Measurements from ENCODE around the gene TRIP12.
A peak's percentile ranks its signal among the peaks of the same experiment; 100 is the strongest.

TRIP12 gene

DNA sequence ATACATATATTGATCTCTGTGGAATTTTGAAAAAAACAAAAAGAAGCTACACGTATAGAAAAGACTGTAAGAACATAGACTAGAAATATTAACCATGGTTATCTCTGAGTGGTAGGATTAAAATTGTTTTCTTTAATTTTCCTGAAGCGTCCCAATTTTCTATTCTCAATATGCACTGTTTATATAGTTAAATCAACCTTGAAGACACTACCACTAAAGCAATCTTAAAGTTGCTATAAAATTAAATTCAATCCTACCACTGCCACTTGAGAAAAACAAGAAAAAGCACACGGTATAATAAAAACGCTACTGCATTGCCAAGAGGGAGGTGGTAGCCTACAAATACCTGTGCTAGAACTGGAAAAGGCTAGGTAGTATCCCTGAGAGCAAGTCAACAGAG lies 47.2 kb downstream of the TRIP12 start (continued):
- TF ChIP-seq ZNF561 (tag by site-specific recombination; IDR thresholded peaks at IDR 0.05; ENCODE audit: borderline replicate concordance): no peak
- no peak for TF ChIP-seq ZNF423 (tag by site-specific recombination; IDR thresholded peaks at IDR 0.05)
- TF ChIP-seq ZFHX2 (tag by site-specific recombination; conservative IDR thresholded peaks at IDR 0.05): no peak
- no peak for TF ChIP-seq ZNF302 (tag by site-specific recombination; IDR thresholded peaks at IDR 0.05; ENCODE audit: low read depth)
- TF ChIP-seq, protein P1, sequence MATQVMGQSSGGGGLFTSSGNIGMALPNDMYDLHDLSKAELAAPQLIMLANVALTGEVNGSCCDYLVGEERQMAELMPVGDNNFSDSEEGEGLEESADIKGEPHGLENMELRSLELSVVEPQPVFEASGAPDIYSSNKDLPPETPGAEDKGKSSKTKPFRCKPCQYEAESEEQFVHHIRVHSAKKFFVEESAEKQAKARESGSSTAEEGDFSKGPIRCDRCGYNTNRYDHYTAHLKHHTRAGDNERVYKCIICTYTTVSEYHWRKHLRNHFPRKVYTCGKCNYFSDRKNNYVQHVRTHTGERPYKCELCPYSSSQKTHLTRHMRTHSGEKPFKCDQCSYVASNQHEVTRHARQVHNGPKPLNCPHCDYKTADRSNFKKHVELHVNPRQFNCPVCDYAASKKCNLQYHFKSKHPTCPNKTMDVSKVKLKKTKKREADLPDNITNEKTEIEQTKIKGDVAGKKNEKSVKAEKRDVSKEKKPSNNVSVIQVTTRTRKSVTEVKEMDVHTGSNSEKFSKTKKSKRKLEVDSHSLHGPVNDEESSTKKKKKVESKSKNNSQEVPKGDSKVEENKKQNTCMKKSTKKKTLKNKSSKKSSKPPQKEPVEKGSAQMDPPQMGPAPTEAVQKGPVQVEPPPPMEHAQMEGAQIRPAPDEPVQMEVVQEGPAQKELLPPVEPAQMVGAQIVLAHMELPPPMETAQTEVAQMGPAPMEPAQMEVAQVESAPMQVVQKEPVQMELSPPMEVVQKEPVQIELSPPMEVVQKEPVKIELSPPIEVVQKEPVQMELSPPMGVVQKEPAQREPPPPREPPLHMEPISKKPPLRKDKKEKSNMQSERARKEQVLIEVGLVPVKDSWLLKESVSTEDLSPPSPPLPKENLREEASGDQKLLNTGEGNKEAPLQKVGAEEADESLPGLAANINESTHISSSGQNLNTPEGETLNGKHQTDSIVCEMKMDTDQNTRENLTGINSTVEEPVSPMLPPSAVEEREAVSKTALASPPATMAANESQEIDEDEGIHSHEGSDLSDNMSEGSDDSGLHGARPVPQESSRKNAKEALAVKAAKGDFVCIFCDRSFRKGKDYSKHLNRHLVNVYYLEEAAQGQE (tag by site-specific recombination; IDR thresholded peaks at IDR 0.05): no peak
- no peak for TF ChIP-seq ZNF791 (tag by site-specific recombination; IDR thresholded peaks at IDR 0.05)
- TF ChIP-seq ZSCAN16 (tag by site-specific recombination; IDR thresholded peaks at IDR 0.05): no peak
- no peak for TF ChIP-seq AEBP2 (tag by site-specific recombination; IDR thresholded peaks at IDR 0.05; ENCODE audit: borderline replicate concordance)
- TF ChIP-seq REPIN1 (tag by site-specific recombination; IDR thresholded peaks at IDR 0.05; ENCODE audit: low read depth): no peak
- peak; percentile 77; the same call in 1 of the 2 replicates for TF ChIP-seq IKZF3 (tag by site-specific recombination; IDR thresholded peaks at IDR 0.05)
- TF ChIP-seq ZNF311 (tag by site-specific recombination; IDR thresholded peaks at IDR 0.05; ENCODE audit: borderline replicate concordance): no peak
- no peak for TF ChIP-seq TCF7L2 (IDR thresholded peaks at IDR 0.05; ENCODE audit: borderline replicate concordance, low read depth, low read length)
- TF ChIP-seq, protein P2, sequence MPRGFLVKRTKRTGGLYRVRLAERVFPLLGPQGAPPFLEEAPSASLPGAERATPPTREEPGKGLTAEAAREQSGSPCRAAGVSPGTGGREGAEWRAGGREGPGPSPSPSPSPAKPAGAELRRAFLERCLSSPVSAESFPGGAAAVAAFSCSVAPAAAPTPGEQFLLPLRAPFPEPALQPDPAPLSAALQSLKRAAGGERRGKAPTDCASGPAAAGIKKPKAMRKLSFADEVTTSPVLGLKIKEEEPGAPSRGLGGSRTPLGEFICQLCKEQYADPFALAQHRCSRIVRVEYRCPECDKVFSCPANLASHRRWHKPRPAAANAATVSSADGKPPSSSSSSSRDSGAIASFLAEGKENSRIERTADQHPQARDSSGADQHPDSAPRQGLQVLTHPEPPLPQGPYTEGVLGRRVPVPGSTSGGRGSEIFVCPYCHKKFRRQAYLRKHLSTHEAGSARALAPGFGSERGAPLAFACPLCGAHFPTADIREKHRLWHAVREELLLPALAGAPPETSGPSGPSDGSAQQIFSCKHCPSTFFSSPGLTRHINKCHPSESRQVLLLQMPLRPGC (tag by site-specific recombination; IDR thresholded peaks at IDR 0.05): peak; percentile 30; the same call in 1 of the 2 replicates
- no peak for TF ChIP-seq ZNF548 (tag by site-specific recombination; IDR thresholded peaks at IDR 0.05)
- TF ChIP-seq ZNF707 (tag by site-specific recombination; IDR thresholded peaks at IDR 0.05): no peak
- no peak for TF ChIP-seq ZNF664 (tag by site-specific recombination; IDR thresholded peaks at IDR 0.05)
- TF ChIP-seq ZNF398 (tag by site-specific recombination; IDR thresholded peaks at IDR 0.05): no peak
- no peak for TF ChIP-seq ZNF610 (tag by site-specific recombination; IDR thresholded peaks at IDR 0.05; ENCODE audit: borderline replicate concordance)
- no peak for TF ChIP-seq ZNF433 (tag by site-specific recombination; IDR thresholded peaks at IDR 0.05; ENCODE audit: low read depth)
- no peak for TF ChIP-seq PBX3 (CRISPR knock-in tag; IDR thresholded peaks at IDR 0.05)
- TF ChIP-seq WT1 (tag by site-specific recombination; IDR thresholded peaks at IDR 0.05): peak; percentile 89
- TF ChIP-seq ZNF558 (tag by site-specific recombination; IDR thresholded peaks at IDR 0.05): no peak
- TF ChIP-seq ZNF175 (tag by site-specific recombination; IDR thresholded peaks at IDR 0.05): no peak
- no peak for TF ChIP-seq ZNF596 (tag by site-specific recombination; IDR thresholded peaks at IDR 0.05)
- no peak for TF ChIP-seq ZNF10 (tag by site-specific recombination; IDR thresholded peaks at IDR 0.05)
- no peak for TF ChIP-seq ZNF529 (tag by site-specific recombination; IDR thresholded peaks at IDR 0.05; ENCODE audit: insufficient replicate concordance)
- no peak for TF ChIP-seq SP2 (tag by site-specific recombination; IDR thresholded peaks at IDR 0.05)
- peak; percentile 89 for TF ChIP-seq ZNF843 (tag by site-specific recombination; IDR thresholded peaks at IDR 0.05)
- no peak for TF ChIP-seq ZNF549 (tag by site-specific recombination; IDR thresholded peaks at IDR 0.05)
- TF ChIP-seq FEZF1 (tag by site-specific recombination; IDR thresholded peaks at IDR 0.05): peak; percentile 85
- no peak for TF ChIP-seq ZBTB21 (tag by site-specific recombination; IDR thresholded peaks at IDR 0.05)
